Stimulated activated CD8-positive, alpha-beta memory T cell treated with anti-CD3 and anti-CD28 coated beads, Interleukin-12 subunit alpha, Interleukin-12 subunit beta, amount 100 ng/mL, for 24 hours (primary cell): ENCODE measurements around the gene NBAS.
"Not testable (repeated sequence)": the region's sequence is repeated elsewhere in the genome, so short reads cannot be mapped to it uniquely, and the experiment has no call there.

Source experiments
- DNase-seq: peaks from one replicate; pipeline ENCODE4 v3.0.0-alpha.2; 2020; ENCODE audit errors: extremely low read depth

Gene NBAS

DNA sequence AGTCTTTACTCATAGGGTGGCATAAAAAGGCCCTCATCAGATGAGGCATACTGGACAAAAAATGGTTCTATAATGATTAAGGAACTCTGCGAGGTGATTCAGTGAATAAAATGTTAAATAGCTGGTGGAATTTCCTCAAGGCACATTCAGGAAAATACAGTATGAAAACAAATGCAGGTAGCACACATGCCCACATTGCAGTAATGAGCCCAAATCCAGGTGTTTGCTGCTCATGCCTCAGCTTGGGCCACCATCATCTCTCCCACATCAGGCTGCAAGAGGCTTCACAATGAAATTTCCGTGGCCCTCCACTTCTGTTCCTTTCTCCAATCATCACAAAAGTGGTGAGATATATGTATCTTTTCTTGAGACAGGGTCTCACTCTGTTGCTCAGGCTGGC is 298.3 kb downstream of the NBAS start:
- no peak for DNase-seq

GRCh38 chr2:15260835-15261234 is 300.3 kb downstream of the NBAS start:
- DNase-seq = no peak

- DNase-seq = no peak
These were observed 300.9 kb downstream of the NBAS start for GRCh38 chr2:15260196-15260595.

GRCh38 chr2:15259356-15259756 is 301.8 kb downstream of the NBAS start:
- DNase-seq = no peak

DNA sequence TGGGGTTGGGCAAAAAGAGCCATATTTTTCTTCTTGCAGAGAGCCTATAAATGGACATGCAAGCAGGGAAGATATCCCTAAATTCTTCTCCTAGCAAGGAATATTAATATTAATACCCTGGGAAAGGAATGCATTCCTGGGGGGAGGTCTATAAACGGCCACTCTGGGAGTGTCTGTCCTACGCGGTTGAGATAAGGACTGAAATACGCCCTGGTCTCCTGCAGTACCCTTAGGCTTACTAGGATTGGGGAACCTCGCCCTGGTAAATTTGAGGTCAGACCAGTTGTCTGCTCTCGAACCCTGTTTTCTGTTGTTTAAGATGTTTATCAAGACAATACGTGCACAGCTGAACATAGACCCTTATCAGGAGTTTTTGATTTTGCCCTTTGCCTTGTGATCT is 302.7 kb downstream of the NBAS start:
- DNase-seq = not testable (repeated sequence)

DNA sequence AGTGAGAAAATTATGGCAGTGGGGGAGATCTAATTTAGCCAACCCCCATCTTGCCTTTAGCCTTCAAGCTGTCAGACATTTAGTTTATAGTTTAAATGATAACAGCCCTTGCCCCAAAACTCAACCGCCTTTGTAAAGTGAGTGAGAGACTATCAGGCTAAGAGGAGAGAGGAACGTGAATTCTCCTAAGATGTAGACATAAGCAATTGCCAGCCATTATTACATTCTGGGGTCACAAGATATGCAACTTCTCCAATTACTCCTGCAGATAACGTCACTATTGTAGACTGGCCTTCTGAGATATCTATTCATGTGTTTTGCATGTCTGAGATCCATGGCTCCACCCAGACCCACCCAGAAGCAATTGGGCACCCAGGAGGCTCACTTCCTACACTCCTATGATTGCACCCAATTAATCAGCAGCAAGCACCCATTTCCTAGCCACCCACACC is 307.3 kb downstream of the NBAS start:
- no peak for DNase-seq

- no peak for DNase-seq
These were observed 307.9 kb downstream of the NBAS start for GRCh38 chr2:15253247-15253646.

DNA sequence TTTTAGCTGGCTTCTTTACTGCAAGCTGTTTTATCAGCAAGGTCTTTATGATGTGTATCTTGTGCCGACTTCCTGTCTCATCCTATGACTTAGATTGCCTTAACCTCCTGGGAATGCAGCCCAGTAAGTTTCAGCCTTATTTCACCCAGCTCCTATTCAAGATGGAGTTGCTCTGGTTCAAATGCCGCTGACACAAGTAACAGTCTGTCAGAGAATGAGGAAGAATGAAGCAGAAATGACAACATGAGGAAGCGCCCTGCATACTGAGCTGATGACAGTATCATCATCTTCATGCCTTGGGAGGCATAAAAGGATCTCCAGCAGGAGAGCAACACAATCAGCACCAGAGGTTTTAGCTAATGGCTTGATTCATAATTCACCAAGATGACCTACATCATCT is 309.4 kb downstream of the NBAS start:
- no peak for DNase-seq

- DNase-seq = not testable (repeated sequence)
These were observed 310.2 kb downstream of the NBAS start for GRCh38 chr2:15250946-15251345.

- DNase-seq = no peak
These were observed 314.3 kb downstream of the NBAS start for GRCh38 chr2:15246870-15247269.

DNA sequence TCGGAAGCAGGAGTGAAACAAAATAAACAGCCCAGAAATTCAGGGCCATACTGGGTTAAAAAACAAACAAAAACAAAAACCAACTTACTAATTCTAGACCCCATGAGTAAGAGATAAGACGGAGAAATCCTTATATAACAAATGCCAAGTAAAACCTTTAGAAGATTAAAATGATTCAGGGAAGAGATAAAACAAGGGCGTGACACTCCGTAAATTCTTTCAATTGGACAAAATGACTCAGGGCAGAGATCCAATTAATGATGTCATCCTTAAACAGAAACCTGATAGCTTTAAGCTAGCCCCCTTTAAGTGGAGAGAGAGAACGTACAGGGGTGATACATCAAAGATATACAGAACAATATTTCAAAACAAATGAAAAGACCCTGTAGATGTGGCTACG is 317.4 kb downstream of the NBAS start:
- no peak for DNase-seq

GRCh38 chr2:15242936-15243461 is 318.1 kb downstream of the NBAS start:
- no peak for DNase-seq

DNA sequence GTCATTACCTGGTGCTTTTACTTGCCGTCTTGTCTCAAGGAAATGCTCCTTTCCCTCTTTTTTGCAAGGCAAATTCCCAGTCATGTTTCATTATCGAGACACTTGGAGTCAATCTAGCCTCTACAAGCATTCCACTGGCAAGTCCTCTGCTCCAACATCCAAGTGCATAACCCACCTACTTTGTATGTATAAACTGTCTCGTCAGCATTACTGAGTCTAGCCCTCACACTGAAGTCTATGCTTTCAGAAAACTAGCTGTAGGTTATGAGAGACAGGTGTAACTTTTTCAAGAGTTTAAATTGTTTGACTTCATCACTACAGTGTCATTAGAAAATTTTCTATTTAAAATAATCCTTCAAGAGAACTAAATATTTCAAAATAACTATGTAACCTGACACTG is 319.2 kb downstream of the NBAS start:
- no peak for DNase-seq

GRCh38 chr2:15241201-15241600 is 319.9 kb downstream of the NBAS start:
- DNase-seq = no peak

DNA sequence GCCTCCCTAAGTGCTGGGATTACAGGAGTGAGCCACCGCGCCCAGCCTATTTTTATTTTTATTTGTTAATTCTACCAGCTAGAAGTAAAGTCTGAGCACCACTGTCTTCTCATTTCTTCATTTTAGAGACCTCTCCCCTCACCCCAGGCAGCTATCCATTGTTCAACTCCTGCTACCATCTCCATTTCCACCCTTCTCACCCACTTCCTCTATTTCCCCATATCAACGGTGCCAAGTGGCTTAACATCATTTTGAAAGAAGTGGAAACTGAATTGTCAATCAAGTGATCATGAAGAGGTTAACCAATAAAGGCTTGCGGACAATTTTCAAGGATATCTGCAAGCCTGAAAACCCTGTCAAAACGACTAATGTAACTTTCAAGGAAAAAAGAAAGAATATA is 323.1 kb downstream of the NBAS start:
- DNase-seq = no peak

DNA sequence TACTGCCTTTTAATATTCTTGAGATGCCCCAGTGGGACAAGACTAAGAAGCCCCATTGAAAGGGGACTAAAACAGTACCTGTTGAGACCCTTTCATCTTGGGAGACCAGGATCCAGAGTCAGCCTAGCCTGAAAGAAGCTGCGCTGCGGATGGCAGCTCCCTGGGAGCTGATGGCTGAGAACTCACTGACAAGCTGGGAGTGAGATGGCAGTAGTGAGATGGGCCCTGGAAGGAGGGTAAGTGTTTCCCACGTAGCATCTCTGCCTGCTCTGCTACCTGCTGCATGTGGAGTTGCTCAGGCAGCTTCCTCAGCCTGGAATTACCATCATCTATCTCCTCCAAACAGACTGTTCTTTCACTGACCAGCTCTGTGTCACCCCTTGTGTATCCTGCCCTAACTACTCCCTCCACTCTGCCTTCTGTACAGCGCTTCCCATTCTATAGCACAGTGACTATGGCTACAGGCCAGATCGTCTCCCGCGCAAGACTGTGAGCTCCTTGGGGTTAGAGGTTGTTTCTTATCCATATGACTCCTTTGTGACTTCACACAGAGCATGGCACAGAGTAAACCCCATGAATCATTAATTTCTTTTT is 330.4 kb downstream of the NBAS start:
- DNase-seq = no peak

DNA sequence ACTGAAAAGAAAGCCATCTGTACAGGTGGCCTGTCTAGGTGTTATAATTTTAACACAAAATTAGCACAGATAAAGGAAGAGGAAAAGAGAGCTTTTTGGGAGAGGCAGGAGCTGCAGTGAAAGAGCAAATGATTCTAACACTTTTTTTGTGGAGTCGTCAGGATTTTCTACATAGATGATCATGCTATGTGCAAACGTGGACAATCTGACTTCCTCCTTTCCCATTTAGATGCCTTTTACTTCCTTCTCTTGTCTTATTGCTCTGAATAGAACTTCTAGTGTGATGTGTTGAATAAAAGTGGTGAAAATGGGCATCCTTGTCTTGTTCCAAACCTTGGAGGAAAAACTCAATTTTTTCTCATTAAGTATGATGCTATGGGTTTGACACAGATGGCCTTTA is 334.5 kb downstream of the NBAS start:
- DNase-seq = no peak

- no peak for DNase-seq
These were observed 336.0 kb downstream of the NBAS start for GRCh38 chr2:15225131-15225530.

- no peak for DNase-seq
These were observed 336.5 kb downstream of the NBAS start for GRCh38 chr2:15224641-15225040.

GRCh38 chr2:15223887-15224286 is 337.2 kb downstream of the NBAS start:
- DNase-seq = no peak

DNA sequence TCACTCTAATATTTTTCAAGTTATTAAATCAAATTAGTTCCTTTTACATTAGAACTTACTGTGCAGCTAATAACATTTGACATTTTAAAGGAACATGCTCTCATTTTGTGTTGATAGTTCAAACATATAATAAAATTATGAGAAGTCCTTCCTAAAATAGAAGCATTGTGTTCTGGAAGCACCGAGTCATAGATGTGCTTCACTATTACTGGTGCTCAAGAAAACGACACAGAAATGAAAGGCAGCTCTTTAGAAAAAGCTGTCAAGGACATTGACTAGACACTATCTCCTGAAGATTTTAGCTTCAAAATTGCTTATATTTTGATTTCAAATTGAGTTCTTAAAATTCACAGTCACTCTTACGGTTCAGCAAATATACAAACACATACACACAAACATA is 338.3 kb downstream of the NBAS start:
- no peak for DNase-seq

GRCh38 chr2:15220603-15221002 is 340.5 kb downstream of the NBAS start:
- DNase-seq = no peak

DNA sequence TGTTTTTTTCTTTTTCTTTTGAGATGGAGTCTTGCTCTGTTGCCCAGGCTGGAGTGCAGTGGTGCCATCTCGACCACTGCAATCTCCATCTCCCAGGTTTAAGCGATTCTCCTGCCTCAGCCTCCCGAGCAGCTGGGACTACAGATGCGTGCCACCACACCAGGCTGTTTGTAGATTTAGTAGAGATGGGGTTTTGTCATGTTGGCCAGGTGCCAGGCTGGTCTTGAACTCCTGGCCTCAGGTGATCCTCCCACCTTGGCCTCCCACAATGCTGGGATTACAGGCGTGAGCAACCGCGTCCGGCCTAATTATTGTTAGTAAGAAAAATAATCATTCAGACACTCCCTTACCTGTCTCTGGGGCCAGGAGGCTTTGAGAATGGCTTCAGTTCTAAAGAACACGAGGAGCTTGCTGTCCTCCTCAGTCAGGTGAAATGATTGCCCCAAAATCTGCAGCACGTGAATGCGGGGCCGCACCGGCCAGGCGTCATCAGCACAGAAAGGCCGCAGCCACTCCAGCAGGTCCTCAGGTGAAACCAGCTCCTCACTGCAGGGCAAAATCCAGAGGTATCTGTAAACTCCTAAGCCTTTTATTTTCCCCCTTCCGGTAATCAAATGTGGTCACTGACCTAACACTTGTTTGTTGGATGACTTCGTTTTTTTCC is 342.6 kb downstream of the NBAS start:
- DNase-seq = no peak

DNA sequence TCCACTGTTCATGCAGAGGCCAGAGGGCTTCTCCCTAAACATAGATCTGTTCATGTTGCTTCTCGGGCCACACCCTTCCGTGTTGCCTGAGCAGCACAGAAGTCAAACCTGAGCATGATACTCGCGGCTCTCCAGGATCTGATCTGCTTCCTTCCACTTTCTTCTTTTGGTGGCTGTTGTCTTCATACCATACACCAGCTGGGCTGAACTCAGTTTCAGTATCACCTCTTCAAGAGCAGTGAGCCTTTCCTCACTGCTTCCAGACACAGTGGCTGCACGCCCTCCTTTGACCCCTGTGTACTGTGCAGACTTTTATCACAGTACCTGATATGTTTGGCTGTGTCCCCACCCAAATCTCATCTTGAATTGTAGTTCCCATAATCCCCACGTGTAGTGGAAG is 348.9 kb downstream of the NBAS start:
- no peak for DNase-seq
